Astrocyte (in vitro differentiated cells and primary cell): Measurements from ENCODE around the gene DUS3L. TPM values are rescaled to one million over a fixed set of nuclear protein-coding genes. Genes with fewer than 3 reads are reported as not detected.

Source experiments
- DNase-seq: peaks from one replicate; pipeline ENCODE4 v3.0.0-alpha.2; 2010; ENCODE audit warnings: low read depth
- FAIRE-seq: peaks from 2 replicates; lab custom pipeline; 2011; peaks lifted over from hg19 to GRCh38; lab: Jason Lieb, UNC
- H2AFZ ChIP-seq: 2 replicates; pipeline ENCODE4 v1.6.0; 2012; ENCODE audit warnings: low read depth, low read length, inconsistent platforms
- H3K27ac ChIP-seq: 2 replicates; pipeline ENCODE4 v1.5.1; 2011; ENCODE audit warnings: low read depth, low read length, inconsistent platforms
- H3K27me3 ChIP-seq: 2 replicates; pipeline ENCODE4 v1.6.0; 2011; ENCODE audit warnings: low read length, inconsistent platforms; ENCODE audit not compliant: insufficient read depth
- H3K36me3 ChIP-seq: 2 replicates; pipeline ENCODE4 v1.5.1; 2011; ENCODE audit warnings: low read length, inconsistent platforms; ENCODE audit not compliant: insufficient read depth
- H3K4me1 ChIP-seq: 2 replicates; pipeline ENCODE4 v1.5.1; 2011; ENCODE audit warnings: low read length, inconsistent platforms; ENCODE audit not compliant: insufficient read depth
- H3K4me2 ChIP-seq: 2 replicates; pipeline ENCODE4 v1.6.0; 2012; ENCODE audit warnings: low read length, inconsistent platforms
- H3K4me3 ChIP-seq: 2 replicates; pipeline ENCODE4 v1.5.1; 2011; ENCODE audit warnings: low read depth, mild to moderate bottlenecking, low read length, inconsistent platforms; ENCODE audit not compliant: insufficient read depth
- H3K79me2 ChIP-seq: 2 replicates; pipeline ENCODE4 v1.6.0; 2012; ENCODE audit warnings: mild to moderate bottlenecking, low read length, inconsistent platforms; ENCODE audit not compliant: insufficient read depth
- H3K9ac ChIP-seq: 2 replicates; pipeline ENCODE4 v1.6.0; 2012; ENCODE audit warnings: mild to moderate bottlenecking, low read length, inconsistent platforms
- H3K9me3 ChIP-seq: 2 replicates; pipeline ENCODE4 v1.5.1; 2012; ENCODE audit warnings: low read depth, mild to moderate bottlenecking, low read length, inconsistent platforms; ENCODE audit not compliant: insufficient read depth
- H4K20me1 ChIP-seq: 2 replicates; pipeline ENCODE4 v1.6.0; 2012; ENCODE audit warnings: low read length, inconsistent platforms; ENCODE audit not compliant: insufficient read depth
- H3K27ac Mint-ChIP-seq: one replicate; pipeline ENCODE4 v1.8.0; 2021; ENCODE audit warnings: mild to moderate bottlenecking, mixed read lengths; ENCODE audit not compliant: unreplicated experiment
- H3K27me3 Mint-ChIP-seq: one replicate; pipeline ENCODE4 v1.8.0; 2021; ENCODE audit warnings: low read depth, mixed read lengths; ENCODE audit not compliant: unreplicated experiment
- H3K36me3 Mint-ChIP-seq: one replicate; pipeline ENCODE4 v1.8.0; 2021; ENCODE audit warnings: low read depth, mixed read lengths; ENCODE audit not compliant: unreplicated experiment
- H3K4me1 Mint-ChIP-seq: one replicate; pipeline ENCODE4 v1.8.0; 2021; ENCODE audit warnings: low read depth, mixed read lengths; ENCODE audit not compliant: unreplicated experiment
- H3K4me3 Mint-ChIP-seq: one replicate; pipeline ENCODE4 v1.8.0; 2021; ENCODE audit warnings: mild to moderate bottlenecking, moderate library complexity, mixed read lengths; ENCODE audit not compliant: unreplicated experiment
- H3K9me3 Mint-ChIP-seq: one replicate; pipeline ENCODE4 v1.8.0; 2021; ENCODE audit warnings: mild to moderate bottlenecking, mixed read lengths; ENCODE audit not compliant: unreplicated experiment
- CTCF ChIP-seq: IDR thresholded peaks from 2 replicates; pipeline ENCODE4 v1.5.1; 2011; ENCODE audit warnings: low read depth, mild to moderate bottlenecking, inconsistent platforms, low read length, moderate library complexity; ENCODE audit not compliant: insufficient read depth
- EZH2 ChIP-seq: IDR thresholded peaks from 2 replicates; pipeline ENCODE4 v1.6.1; 2012; ENCODE audit warnings: mild to moderate bottlenecking, low read length, inconsistent platforms; ENCODE audit not compliant: insufficient read depth
- total RNA-seq: library from RNA; stranded (reverse); gene quantifications from 2 replicates; pipeline ENCODE4 v1.2.1, GENCODE V29; 2021

DUS3L gene
- total RNA-seq, 1 donor from 2014 or later = 18.4 TPM

- no peaks in the 10 kb centered on the region for H4K20me1 ChIP-seq
- DNase-seq = no peak
- peaks cover 16% of the 10 kb centered on the region for H3K27me3 ChIP-seq
- H3K4me2 ChIP-seq = no peak overlapping the region
- H3K36me3 Mint-ChIP-seq = no peaks in the 10 kb centered on the region
- H3K27ac ChIP-seq = no peak overlapping the region
- H3K4me1 Mint-ChIP-seq = no peaks in the 10 kb centered on the region
- no peak for TF ChIP-seq CTCF
- no peak for TF ChIP-seq EZH2
- no peaks in the 10 kb centered on the region for H3K79me2 ChIP-seq
- H3K9ac ChIP-seq = no peak overlapping the region
- no peak overlapping the region for H2AFZ ChIP-seq
- no peak overlapping the region for H3K4me3 Mint-ChIP-seq
- no peaks in the 10 kb centered on the region for H3K36me3 ChIP-seq
- no peak for FAIRE-seq
- peaks cover 27% of the 10 kb centered on the region for H3K27me3 Mint-ChIP-seq
- H3K9me3 ChIP-seq = no peaks in the 10 kb centered on the region
- H3K4me1 ChIP-seq = peaks cover 5% of the 10 kb centered on the region
- no peaks in the 10 kb centered on the region for H3K9me3 Mint-ChIP-seq
- no peak overlapping the region for H3K4me3 ChIP-seq
- no peak overlapping the region for H3K27ac Mint-ChIP-seq
These were observed 17.3 kb upstream of the DUS3L start for GRCh38 chr19:5808120-5808816.

GRCh38 chr19:5806905-5807304 is 15.9 kb upstream of the DUS3L start:
- no peak overlapping the region for H3K4me3 ChIP-seq
- no peaks in the 10 kb centered on the region for H4K20me1 ChIP-seq
- no peaks in the 10 kb centered on the region for H3K79me2 ChIP-seq
- DNase-seq (no peak), FAIRE-seq (no peak)
- H2AFZ ChIP-seq = no peak overlapping the region
- H3K9me3 ChIP-seq = no peaks in the 10 kb centered on the region
- H3K4me3 Mint-ChIP-seq = no peak overlapping the region
- H3K27me3 Mint-ChIP-seq = peaks cover 34% of the 10 kb centered on the region
- H3K4me2 ChIP-seq = no peak overlapping the region
- TF ChIP-seq CTCF (no peak), EZH2 (no peak)
- H3K27ac ChIP-seq = no peak overlapping the region
- H3K4me1 ChIP-seq = peaks cover 5% of the 10 kb centered on the region
- no peaks in the 10 kb centered on the region for H3K4me1 Mint-ChIP-seq
- no peaks in the 10 kb centered on the region for H3K36me3 ChIP-seq
- no peak overlapping the region for H3K27ac Mint-ChIP-seq
- H3K27me3 ChIP-seq = peaks cover 18% of the 10 kb centered on the region
- no peak overlapping the region for H3K9ac ChIP-seq
- no peaks in the 10 kb centered on the region for H3K9me3 Mint-ChIP-seq
- H3K36me3 Mint-ChIP-seq = no peaks in the 10 kb centered on the region

- no peak overlapping the region for H2AFZ ChIP-seq
- TF ChIP-seq EZH2 = no peak
- no peak for TF ChIP-seq CTCF
- H3K36me3 Mint-ChIP-seq = no peaks in the 10 kb centered on the region
- FAIRE-seq (no peak), DNase-seq (no peak)
- H3K27ac Mint-ChIP-seq = no peak overlapping the region
- H3K4me1 Mint-ChIP-seq = no peaks in the 10 kb centered on the region
- H3K27me3 Mint-ChIP-seq = peaks cover 37% of the 10 kb centered on the region
- H3K27ac ChIP-seq = no peak overlapping the region
- H3K4me1 ChIP-seq = peaks cover 5% of the 10 kb centered on the region
- no peaks in the 10 kb centered on the region for H3K36me3 ChIP-seq
- H4K20me1 ChIP-seq = no peaks in the 10 kb centered on the region
- H3K9ac ChIP-seq = no peak overlapping the region
- no peaks in the 10 kb centered on the region for H3K9me3 Mint-ChIP-seq
- H3K4me3 Mint-ChIP-seq = no peak overlapping the region
- H3K4me3 ChIP-seq = no peak overlapping the region
- no peaks in the 10 kb centered on the region for H3K9me3 ChIP-seq
- H3K4me2 ChIP-seq = no peak overlapping the region
- no peaks in the 10 kb centered on the region for H3K79me2 ChIP-seq
- H3K27me3 ChIP-seq = peaks cover 20% of the 10 kb centered on the region
These were observed 15.1 kb upstream of the DUS3L start for GRCh38 chr19:5806133-5806489.
